Measurements from ENCODE around the gene IL2RG.
A peak's percentile ranks its signal among the peaks of the same experiment; 100 is the strongest.

The IL2RG gene

GRCh38 chrX:71109051-71109450, 2.3 kb downstream of the IL2RG start:
- H3K27me3 ChIP-seq (ENCODE audit: control insufficient read depth, insufficient read depth, low read length) = 0 out of 2 replicates have a peak, but pooled peaks cover 1% of the 10 kb centered on the region
- H3K4me1 ChIP-seq (ENCODE audit: control insufficient read depth, insufficient read depth, low read length) = peaks cover 5% of the 10 kb centered on the region
- DNase-seq (ENCODE audit: low read depth, low spot score) = no peak
- H3K9me3 ChIP-seq (ENCODE audit: control insufficient read depth, insufficient read depth, low read length) = no peaks in the 10 kb centered on the region
- H3K4me3 ChIP-seq (ENCODE audit: low read length) = no peak overlapping the region
- no peaks in the 10 kb centered on the region for H3K36me3 ChIP-seq (ENCODE audit: control insufficient read depth, insufficient read depth, low read length)
- H3K27ac ChIP-seq (ENCODE audit: low read length) = no peak overlapping the region
- WGBS (ENCODE audit: insufficient coverage, insufficient read length) = 100% methylated on average over 1 of the region's 6 CpGs

DNA sequence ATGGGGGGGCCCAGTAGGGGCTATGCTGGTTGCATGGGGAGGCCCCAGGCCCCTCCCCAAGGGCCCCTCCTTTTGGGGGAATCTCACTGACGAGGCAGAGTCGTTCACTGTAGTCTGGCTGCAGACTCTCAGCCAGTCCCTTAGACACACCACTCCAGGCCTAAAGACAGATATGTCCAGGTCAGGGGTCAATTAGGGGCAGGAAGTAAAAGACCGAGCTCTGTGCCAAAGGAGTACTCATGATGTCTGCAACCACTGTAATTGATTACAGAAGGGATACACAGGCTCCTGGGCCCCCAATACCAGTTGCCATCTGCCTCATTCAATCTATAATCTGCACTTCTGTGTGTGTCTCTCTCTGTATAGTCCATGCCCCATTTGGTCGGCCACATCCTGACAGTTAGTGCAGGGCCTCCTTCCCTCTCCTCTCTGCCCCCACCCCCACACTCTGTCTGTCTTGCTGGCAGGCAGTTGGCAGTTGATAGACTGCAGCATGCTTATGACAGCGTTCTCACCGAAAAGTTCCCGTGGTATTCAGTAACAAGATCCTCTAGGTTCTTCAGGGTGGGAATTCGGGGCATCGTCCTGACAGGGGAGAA, 3.5 kb downstream of the IL2RG start:
- H3K27me3 ChIP-seq (ENCODE audit: control insufficient read depth, insufficient read depth, low read length) = no peaks in the 10 kb centered on the region
- H3K4me3 ChIP-seq (ENCODE audit: low read length) = no peak overlapping the region
- no peaks in the 10 kb centered on the region for H3K36me3 ChIP-seq (ENCODE audit: control insufficient read depth, insufficient read depth, low read length)
- H3K27ac ChIP-seq (ENCODE audit: low read length) = no peak overlapping the region
- no peaks in the 10 kb centered on the region for H3K9me3 ChIP-seq (ENCODE audit: control insufficient read depth, insufficient read depth, low read length)
- no peak for DNase-seq (ENCODE audit: low read depth, low spot score)
- no CpG with 5 or more reads among the region's 9 CpGs for WGBS (ENCODE audit: insufficient coverage, insufficient read length)
- H3K4me1 ChIP-seq (ENCODE audit: control insufficient read depth, insufficient read depth, low read length) = peaks cover 5% of the 10 kb centered on the region

- Histone ChIP-seq H3K27ac (ENCODE audit: low read length) (no peak overlapping the region), H3K36me3 (ENCODE audit: control insufficient read depth, insufficient read depth, low read length) (no peaks in the 10 kb centered on the region), H3K4me1 (ENCODE audit: control insufficient read depth, insufficient read depth, low read length) (peaks cover 5% of the 10 kb centered on the region), H3K4me3 (ENCODE audit: low read length) (no peak overlapping the region), H3K27me3 (ENCODE audit: control insufficient read depth, insufficient read depth, low read length) (no peaks in the 10 kb centered on the region), H3K9me3 (ENCODE audit: control insufficient read depth, insufficient read depth, low read length) (no peaks in the 10 kb centered on the region)
- no CpG with 5 or more reads among the region's 4 CpGs for WGBS (ENCODE audit: insufficient coverage, insufficient read length)
- DNase-seq (ENCODE audit: low read depth, low spot score) = no peak
Observed at GRCh38 chrX:71107245-71107644, 4.1 kb downstream of the IL2RG start.

DNA sequence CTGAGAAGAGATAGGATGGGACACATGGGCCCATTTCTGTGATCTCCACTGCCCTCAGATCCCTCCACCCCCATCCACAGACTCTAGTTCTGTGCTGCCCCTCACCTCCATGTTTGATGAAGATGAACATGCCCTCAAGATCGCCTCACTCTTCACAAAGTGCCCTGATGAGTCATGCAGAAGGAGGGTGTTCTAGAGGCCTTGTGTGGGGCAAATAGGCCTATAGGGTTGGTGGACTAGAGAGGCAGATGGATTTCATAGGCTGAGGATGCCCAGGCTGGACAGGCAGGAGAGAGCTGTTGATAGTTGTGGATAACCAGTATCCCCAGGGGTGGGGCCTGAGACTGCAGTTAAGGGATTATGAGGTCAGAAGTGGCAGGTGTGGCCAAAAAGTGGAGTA, 5.0 kb downstream of the IL2RG start, which contains the start of gene CXorf65:
CXorf65 (minus strand) TSS at position 314 of the 400 bp plus-strand sequence; CDS start at position 130, 184 bp downstream.
- no peak for DNase-seq (ENCODE audit: low read depth, low spot score)
- Histone ChIP-seq H3K27me3 (ENCODE audit: control insufficient read depth, insufficient read depth, low read length) (no peaks in the 10 kb centered on the region), H3K36me3 (ENCODE audit: control insufficient read depth, insufficient read depth, low read length) (no peaks in the 10 kb centered on the region), H3K27ac (ENCODE audit: low read length) (no peak within 1 kb of the TSS), H3K4me1 (ENCODE audit: control insufficient read depth, insufficient read depth, low read length) (peaks cover 5% of the 10 kb centered on the region), H3K4me3 (ENCODE audit: low read length) (no peak within 1 kb of the TSS), H3K9me3 (ENCODE audit: control insufficient read depth, insufficient read depth, low read length) (no peaks in the 10 kb centered on the region)
- no CpG with 5 or more reads among the region's 1 CpG for WGBS (ENCODE audit: insufficient coverage, insufficient read length)

GRCh38 chrX:71105628-71106027, 5.7 kb downstream of the IL2RG start:
- Histone ChIP-seq H3K4me3 (ENCODE audit: low read length) (no peak overlapping the region), H3K36me3 (ENCODE audit: control insufficient read depth, insufficient read depth, low read length) (no peaks in the 10 kb centered on the region), H3K9me3 (ENCODE audit: control insufficient read depth, insufficient read depth, low read length) (no peaks in the 10 kb centered on the region), H3K4me1 (ENCODE audit: control insufficient read depth, insufficient read depth, low read length) (peaks cover 5% of the 10 kb centered on the region), H3K27ac (ENCODE audit: low read length) (no peak overlapping the region), H3K27me3 (ENCODE audit: control insufficient read depth, insufficient read depth, low read length) (no peaks in the 10 kb centered on the region)
- no peak for DNase-seq (ENCODE audit: low read depth, low spot score)
- WGBS (ENCODE audit: insufficient coverage, insufficient read length) = no CpG with 5 or more reads among the region's 3 CpGs

- Histone ChIP-seq H3K9me3 (ENCODE audit: control insufficient read depth, insufficient read depth, low read length) (no peaks in the 10 kb centered on the region), H3K4me3 (ENCODE audit: low read length) (no peak overlapping the region), H3K27me3 (ENCODE audit: control insufficient read depth, insufficient read depth, low read length) (no peaks in the 10 kb centered on the region), H3K27ac (ENCODE audit: low read length) (peak overlapping the region; percentile 36), H3K36me3 (ENCODE audit: control insufficient read depth, insufficient read depth, low read length) (no peaks in the 10 kb centered on the region), H3K4me1 (ENCODE audit: control insufficient read depth, insufficient read depth, low read length) (peaks cover 9% of the 10 kb centered on the region)
- DNase-seq (ENCODE audit: low read depth, low spot score) = no peak
- no CpG with 5 or more reads among the region's 10 CpGs for WGBS (ENCODE audit: insufficient coverage, insufficient read length)
Observed at GRCh38 chrX:71103110-71103983, 8.0 kb downstream of the IL2RG start.

DNA sequence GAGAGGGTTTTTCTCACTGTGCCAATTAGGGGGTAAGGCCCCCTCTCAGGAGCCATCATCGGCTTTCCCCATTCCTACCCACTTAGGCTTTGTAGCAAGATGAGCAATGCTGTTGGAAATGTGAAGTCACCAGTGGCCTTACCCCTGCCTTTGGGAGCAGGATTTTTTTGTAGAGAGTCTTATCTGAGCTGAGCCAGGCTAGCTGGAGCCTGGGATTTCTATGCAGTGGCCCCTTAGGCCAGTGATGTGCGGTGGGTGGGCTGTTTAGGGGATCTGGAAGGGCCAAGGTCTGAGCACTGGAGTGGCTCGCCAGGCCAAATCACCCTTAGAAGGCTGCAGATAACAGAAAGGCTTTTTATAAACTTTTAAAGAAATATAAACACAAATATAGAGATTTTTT, 9.1 kb downstream of the IL2RG start:
- no peak overlapping the region for H3K27ac ChIP-seq (ENCODE audit: low read length)
- no peak for DNase-seq (ENCODE audit: low read depth, low spot score)
- H3K4me3 ChIP-seq (ENCODE audit: low read length) = no peak overlapping the region
- no peaks in the 10 kb centered on the region for H3K36me3 ChIP-seq (ENCODE audit: control insufficient read depth, insufficient read depth, low read length)
- peaks cover 9% of the 10 kb centered on the region for H3K4me1 ChIP-seq (ENCODE audit: control insufficient read depth, insufficient read depth, low read length)
- no CpG with 5 or more reads among the region's 3 CpGs for WGBS (ENCODE audit: insufficient coverage, insufficient read length)
- no peaks in the 10 kb centered on the region for H3K9me3 ChIP-seq (ENCODE audit: control insufficient read depth, insufficient read depth, low read length)
- no peaks in the 10 kb centered on the region for H3K27me3 ChIP-seq (ENCODE audit: control insufficient read depth, insufficient read depth, low read length)

DNA sequence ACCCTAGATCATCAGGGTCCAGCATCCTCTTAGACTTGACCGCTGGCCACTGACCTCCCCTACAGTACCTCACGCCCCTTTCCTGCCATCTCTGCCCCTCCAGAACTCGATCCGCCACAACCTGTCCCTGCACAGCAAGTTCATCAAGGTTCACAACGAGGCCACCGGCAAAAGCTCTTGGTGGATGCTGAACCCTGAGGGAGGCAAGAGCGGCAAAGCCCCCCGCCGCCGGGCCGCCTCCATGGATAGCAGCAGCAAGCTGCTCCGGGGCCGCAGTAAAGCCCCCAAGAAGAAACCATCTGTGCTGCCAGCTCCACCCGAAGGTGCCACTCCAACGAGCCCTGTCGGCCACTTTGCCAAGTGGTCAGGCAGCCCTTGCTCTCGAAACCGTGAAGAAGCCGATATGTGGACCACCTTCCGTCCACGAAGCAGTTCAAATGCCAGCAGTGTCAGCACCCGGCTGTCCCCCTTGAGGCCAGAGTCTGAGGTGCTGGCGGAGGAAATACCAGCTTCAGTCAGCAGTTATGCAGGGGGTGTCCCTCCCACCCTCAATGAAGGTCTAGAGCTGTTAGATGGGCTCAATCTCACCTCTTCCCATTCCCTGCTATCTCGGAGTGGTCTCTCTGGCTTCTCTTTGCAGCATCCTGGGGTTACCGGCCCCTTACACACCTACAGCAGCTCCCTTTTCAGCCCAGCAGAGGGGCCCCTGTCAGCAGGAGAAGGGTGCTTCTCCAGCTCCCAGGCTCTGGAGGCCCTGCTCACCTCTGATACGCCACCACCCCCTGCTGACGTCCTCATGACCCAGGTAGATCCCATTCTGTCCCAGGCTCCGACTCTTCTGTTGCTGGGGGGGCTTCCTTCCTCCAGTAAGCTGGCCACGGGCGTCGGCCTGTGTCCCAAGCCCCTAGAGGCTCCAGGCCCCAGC, 10.5 kb downstream of the IL2RG start:
- Histone ChIP-seq H3K27ac (ENCODE audit: low read length) (no peak overlapping the region), H3K36me3 (ENCODE audit: control insufficient read depth, insufficient read depth, low read length) (no peaks in the 10 kb centered on the region), H3K4me3 (ENCODE audit: low read length) (no peak overlapping the region), H3K4me1 (ENCODE audit: control insufficient read depth, insufficient read depth, low read length) (peaks cover 9% of the 10 kb centered on the region), H3K27me3 (ENCODE audit: control insufficient read depth, insufficient read depth, low read length) (no peaks in the 10 kb centered on the region), H3K9me3 (ENCODE audit: control insufficient read depth, insufficient read depth, low read length) (no peaks in the 10 kb centered on the region)
- no CpG with 5 or more reads among the region's 31 CpGs for WGBS (ENCODE audit: insufficient coverage, insufficient read length)
- no peak for DNase-seq (ENCODE audit: low read depth, low spot score)

DNA sequence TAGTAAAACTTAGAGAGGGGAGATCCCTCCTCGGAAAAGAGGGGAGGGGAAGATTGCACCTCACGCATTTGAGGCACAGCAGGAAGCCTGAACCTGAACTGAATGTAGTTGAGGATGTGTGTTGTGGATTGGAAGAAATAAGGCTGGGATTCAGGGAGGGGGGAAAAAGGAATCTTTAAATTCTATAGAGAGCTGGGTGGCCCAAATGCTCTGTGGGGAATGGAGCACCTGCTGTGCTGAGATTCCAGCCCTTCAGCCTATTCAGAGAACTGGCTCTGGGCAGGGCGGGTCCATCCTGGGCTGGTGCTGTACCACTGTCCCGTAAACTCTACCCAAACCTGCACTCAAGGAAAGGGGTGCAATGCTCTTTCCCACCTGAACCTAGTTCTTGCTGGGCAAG, 11.6 kb downstream of the IL2RG start:
- no CpG with 5 or more reads among the region's 4 CpGs for WGBS (ENCODE audit: insufficient coverage, insufficient read length)
- no peaks in the 10 kb centered on the region for H3K27me3 ChIP-seq (ENCODE audit: control insufficient read depth, insufficient read depth, low read length)
- no peak overlapping the region; the same call in 1 of the 2 replicates for H3K4me3 ChIP-seq (ENCODE audit: low read length)
- H3K36me3 ChIP-seq (ENCODE audit: control insufficient read depth, insufficient read depth, low read length) = no peaks in the 10 kb centered on the region
- no peak overlapping the region for H3K27ac ChIP-seq (ENCODE audit: low read length)
- H3K4me1 ChIP-seq (ENCODE audit: control insufficient read depth, insufficient read depth, low read length) = peaks cover 9% of the 10 kb centered on the region
- no peak for DNase-seq (ENCODE audit: low read depth, low spot score)
- H3K9me3 ChIP-seq (ENCODE audit: control insufficient read depth, insufficient read depth, low read length) = no peaks in the 10 kb centered on the region

GRCh38 chrX:71098951-71099506, 12.3 kb downstream of the IL2RG start:
- Histone ChIP-seq H3K4me3 (ENCODE audit: low read length) (no peak overlapping the region; the same call in 1 of the 2 replicates), H3K27ac (ENCODE audit: low read length) (no peak overlapping the region), H3K9me3 (ENCODE audit: control insufficient read depth, insufficient read depth, low read length) (no peaks in the 10 kb centered on the region), H3K4me1 (ENCODE audit: control insufficient read depth, insufficient read depth, low read length) (peaks cover 4% of the 10 kb centered on the region; the same call in 1 of the 2 replicates), H3K27me3 (ENCODE audit: control insufficient read depth, insufficient read depth, low read length) (no peaks in the 10 kb centered on the region), H3K36me3 (ENCODE audit: control insufficient read depth, insufficient read depth, low read length) (no peaks in the 10 kb centered on the region)
- no CpG with 5 or more reads among the region's 5 CpGs for WGBS (ENCODE audit: insufficient coverage, insufficient read length)
- DNase-seq (ENCODE audit: low read depth, low spot score) = no peak
